BE2C (cell line): ENCODE data around the gene HDAC4.

Experiments
- DNase-seq: peaks from one replicate; pipeline ENCODE4 v3.0.0-alpha.2; 2020
- H3K27me3 ChIP-seq: fragments of 250-450 bp; sonication (Bioruptor Pico); 2 replicates; pipeline ENCODE4 v1.5.1; 2020; ENCODE audit warnings: mild to moderate bottlenecking
- H3K36me3 ChIP-seq: fragments of 250-450 bp; sonication (Bioruptor Pico); 2 replicates; pipeline ENCODE4 v1.5.1; 2020; ENCODE audit warnings: mild to moderate bottlenecking
- H3K4me1 ChIP-seq: fragments of 250-450 bp; sonication (Bioruptor Pico); 2 replicates; pipeline ENCODE4 v1.5.1; 2020
- H3K4me3 ChIP-seq: 2 replicates; pipeline ENCODE4 v1.5.1; 2011; ENCODE audit warnings: low read depth, low read length
- H3K9me3 ChIP-seq: fragments of 250-450 bp; sonication (Bioruptor Pico); 2 replicates; pipeline ENCODE4 v1.5.1; 2020
- TF ChIP-seq, protein P1 (sequence below): IDR thresholded peaks from 2 replicates; pipeline ENCODE4 v1.5.1; 2012; ENCODE audit warnings: mild to moderate bottlenecking, low read depth, low read length

Gene HDAC4

DNA sequence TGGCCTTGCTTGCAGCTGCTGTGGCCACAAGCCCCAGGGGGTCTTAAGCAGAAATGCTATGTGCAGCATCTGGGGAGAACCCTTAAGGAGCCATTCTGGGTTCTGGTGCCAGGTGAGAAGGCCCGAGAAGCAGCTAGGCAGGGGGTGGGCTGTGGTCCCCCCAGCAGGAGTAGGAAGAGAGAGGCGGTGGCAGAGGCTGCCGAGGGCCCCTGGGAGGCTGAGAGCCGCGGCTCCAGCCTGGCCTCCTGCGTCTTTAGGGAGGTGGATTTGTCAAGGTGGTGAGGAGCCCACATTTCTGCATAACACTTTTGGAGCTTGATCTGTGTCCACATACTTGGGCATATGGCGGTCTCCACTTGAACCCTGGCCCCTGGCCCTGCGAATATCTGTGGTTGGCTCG is 356.5 kb downstream of the HDAC4 start:
- Histone ChIP-seq H3K4me3 (no peak overlapping the region), H3K27me3 (no peaks in the 10 kb centered on the region), H3K9me3 (no peaks in the 10 kb centered on the region), H3K4me1 (no peaks in the 10 kb centered on the region), H3K36me3 (no peaks in the 10 kb centered on the region)
- TF ChIP-seq, protein P1, sequence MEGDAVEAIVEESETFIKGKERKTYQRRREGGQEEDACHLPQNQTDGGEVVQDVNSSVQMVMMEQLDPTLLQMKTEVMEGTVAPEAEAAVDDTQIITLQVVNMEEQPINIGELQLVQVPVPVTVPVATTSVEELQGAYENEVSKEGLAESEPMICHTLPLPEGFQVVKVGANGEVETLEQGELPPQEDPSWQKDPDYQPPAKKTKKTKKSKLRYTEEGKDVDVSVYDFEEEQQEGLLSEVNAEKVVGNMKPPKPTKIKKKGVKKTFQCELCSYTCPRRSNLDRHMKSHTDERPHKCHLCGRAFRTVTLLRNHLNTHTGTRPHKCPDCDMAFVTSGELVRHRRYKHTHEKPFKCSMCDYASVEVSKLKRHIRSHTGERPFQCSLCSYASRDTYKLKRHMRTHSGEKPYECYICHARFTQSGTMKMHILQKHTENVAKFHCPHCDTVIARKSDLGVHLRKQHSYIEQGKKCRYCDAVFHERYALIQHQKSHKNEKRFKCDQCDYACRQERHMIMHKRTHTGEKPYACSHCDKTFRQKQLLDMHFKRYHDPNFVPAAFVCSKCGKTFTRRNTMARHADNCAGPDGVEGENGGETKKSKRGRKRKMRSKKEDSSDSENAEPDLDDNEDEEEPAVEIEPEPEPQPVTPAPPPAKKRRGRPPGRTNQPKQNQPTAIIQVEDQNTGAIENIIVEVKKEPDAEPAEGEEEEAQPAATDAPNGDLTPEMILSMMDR: no peak
- DNase-seq: no peak

DNA sequence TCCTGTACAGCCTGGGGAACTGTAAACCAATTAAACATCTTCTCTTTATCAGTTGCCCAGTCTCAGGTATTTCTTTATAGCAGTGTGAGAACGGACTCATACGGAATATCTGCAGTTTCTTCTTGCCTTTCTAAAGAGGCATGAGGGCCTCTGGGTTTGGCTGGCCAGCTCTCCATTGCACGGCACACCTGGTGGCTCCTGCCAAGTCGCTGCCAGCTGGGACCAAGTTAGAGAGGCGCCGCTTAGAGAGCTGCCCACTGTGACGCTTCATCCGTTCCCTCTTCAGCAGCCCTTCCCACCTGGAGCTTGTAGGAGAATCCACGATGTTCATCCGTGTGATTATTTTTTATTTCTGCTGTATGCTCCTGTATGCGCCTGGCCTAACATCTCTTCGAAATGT is 357.5 kb downstream of the HDAC4 start:
- Histone ChIP-seq H3K9me3 (no peaks in the 10 kb centered on the region), H3K4me3 (no peak overlapping the region), H3K27me3 (no peaks in the 10 kb centered on the region), H3K36me3 (no peaks in the 10 kb centered on the region), H3K4me1 (no peaks in the 10 kb centered on the region)
- no peak for DNase-seq
- TF ChIP-seq, protein P1: no peak

DNA sequence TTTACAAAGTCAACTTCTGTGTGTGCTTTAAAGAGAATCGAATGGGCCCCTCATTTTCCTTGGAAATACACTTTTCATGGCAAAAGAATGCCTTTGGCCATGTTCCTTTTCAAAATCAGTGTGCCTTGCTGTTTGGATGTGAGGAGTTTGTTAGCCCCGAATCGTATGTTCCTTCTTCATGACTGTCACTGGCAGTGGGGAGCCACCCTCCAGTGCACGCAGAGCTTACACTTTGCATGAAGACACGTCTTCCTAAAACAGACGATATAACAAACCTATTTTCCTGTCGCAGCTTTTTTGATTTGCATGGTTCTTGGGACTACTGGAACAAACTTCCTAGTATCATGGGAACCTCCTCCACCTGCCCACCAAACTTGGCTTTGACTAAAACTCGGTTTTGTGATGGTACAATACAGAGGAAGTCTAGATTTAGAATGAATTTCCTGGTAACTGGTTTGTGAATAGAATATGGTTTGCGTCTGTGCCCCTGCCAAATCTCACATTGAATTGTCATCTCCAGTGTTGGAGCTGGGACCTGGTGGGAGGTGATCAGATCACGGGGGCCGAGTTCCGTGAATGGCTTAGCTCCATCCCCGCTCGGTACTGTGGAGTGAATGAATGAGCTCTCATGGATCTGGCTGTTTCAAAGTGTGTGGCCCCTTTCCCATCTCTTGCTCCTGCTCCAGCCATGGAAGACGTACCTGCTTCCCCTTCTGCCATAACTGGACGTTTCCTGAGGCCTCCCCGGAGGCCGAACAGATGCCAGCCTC is 358.1 kb downstream of the HDAC4 start:
- Histone ChIP-seq H3K27me3 (no peaks in the 10 kb centered on the region), H3K9me3 (no peaks in the 10 kb centered on the region), H3K36me3 (no peaks in the 10 kb centered on the region), H3K4me1 (no peaks in the 10 kb centered on the region), H3K4me3 (no peak overlapping the region)
- TF ChIP-seq, protein P1: no peak
- DNase-seq: no peak

DNA sequence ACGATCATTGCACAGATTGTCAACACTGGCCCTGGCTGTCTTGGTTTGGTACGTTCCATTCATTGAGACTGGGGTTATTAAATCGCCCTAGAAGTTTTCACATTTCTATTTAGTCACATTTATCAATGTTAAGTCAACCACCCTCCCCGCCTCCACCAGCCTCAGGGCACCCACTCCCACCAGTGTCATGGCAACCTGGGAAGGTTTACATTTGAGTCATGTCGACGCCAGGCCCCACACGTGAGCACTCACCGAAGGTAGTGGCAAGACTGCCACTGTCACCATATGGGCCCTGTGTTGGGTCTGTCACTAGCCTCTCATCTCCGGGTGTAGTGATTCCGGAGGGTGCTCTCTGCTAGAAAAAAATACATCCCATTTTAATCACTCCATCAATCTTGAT is 358.8 kb downstream of the HDAC4 start:
- TF ChIP-seq, protein P1: no peak
- no peaks in the 10 kb centered on the region for H3K27me3 ChIP-seq
- no peaks in the 10 kb centered on the region for H3K36me3 ChIP-seq
- no peak for DNase-seq
- H3K4me3 ChIP-seq: no peak overlapping the region
- no peaks in the 10 kb centered on the region for H3K9me3 ChIP-seq
- no peaks in the 10 kb centered on the region for H3K4me1 ChIP-seq

DNA sequence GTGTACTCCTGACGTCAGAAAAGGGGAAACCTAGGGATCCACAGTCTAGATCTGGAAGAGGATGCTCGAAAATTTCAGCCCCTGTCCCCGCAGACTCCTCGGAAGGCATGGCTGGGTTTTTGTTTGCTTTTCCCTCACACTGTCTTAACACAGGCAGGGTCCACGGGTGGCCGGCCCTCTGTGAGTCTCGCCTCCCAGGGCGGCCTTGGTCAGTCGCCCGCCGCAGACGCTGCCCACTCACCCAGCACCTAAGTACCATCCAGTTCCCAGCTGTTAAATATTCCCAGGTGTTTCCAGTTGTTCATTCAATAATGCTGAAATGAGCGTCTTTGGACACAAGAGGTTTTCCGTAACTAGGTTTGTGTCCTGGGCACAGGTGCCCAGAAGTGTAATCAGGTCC is 359.8 kb downstream of the HDAC4 start:
- Histone ChIP-seq H3K27me3 (no peaks in the 10 kb centered on the region), H3K4me1 (no peaks in the 10 kb centered on the region), H3K9me3 (no peaks in the 10 kb centered on the region), H3K4me3 (no peak overlapping the region), H3K36me3 (no peaks in the 10 kb centered on the region)
- TF ChIP-seq, protein P1: no peak
- DNase-seq: no peak

DNA sequence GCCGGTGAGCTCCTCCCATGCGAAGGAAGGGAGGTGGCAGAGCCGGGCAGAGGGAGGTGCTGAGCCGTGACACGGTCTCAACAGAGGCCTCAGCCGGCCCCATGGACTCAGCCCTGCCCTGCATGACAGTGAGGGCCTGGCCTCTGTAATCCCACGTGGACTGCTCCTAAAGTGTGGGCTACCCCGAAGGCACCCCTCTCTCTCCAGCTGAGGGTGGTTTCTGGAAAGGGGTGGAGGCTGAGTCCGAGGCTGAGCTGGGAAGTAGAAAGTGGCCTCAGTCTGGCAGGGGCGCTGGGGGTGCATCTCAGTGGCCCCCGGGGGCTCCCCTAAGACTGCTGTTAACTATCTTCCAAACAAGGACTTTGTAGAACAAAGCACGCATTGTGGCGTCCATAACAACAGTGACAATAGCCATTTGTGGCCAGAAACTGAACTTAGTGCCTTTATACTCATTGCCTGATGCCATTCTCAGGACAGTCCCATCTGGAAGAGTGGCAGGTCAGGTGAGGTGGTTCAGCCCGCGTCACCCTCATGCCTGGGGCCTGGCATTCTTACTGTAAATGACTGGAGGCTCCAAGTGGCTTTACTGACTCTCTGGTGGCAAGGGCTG is 360.6 kb downstream of the HDAC4 start:
- DNase-seq: no peak
- Histone ChIP-seq H3K36me3 (no peaks in the 10 kb centered on the region), H3K27me3 (no peaks in the 10 kb centered on the region), H3K4me3 (no peak overlapping the region), H3K4me1 (no peaks in the 10 kb centered on the region), H3K9me3 (no peaks in the 10 kb centered on the region)
- TF ChIP-seq, protein P1: no peak
